OCI-LY1 (cell line): ENCODE data around the gene TBC1D8.

Experiments
- H2AFZ ChIP-seq: fragments of 200-600 bp; sonication (generic), shearing (Covaris generic); 2 replicates; pipeline ENCODE4 v1.6.0; 2014; ENCODE audit warnings: antibody characterized with exemption, mild to moderate bottlenecking, low read length
- H3F3A ChIP-seq: fragments of 200-600 bp; sonication (generic), shearing (Covaris generic); 2 replicates; pipeline ENCODE4 v1.6.0; 2014; ENCODE audit warnings: mild to moderate bottlenecking, antibody characterized with exemption, low read length, moderate library complexity; ENCODE audit not compliant: insufficient read depth
- H3K27ac ChIP-seq: fragments of 200-600 bp; sonication (generic); 2 replicates; pipeline ENCODE4 v1.5.1; 2014; ENCODE audit warnings: low read length, mixed run types, mild to moderate bottlenecking, low read depth; ENCODE audit not compliant: poor library complexity, severe bottlenecking
- H3K27me3 ChIP-seq: fragments of 200-600 bp; sonication (generic); 2 replicates; pipeline ENCODE4 v1.6.0; 2014; ENCODE audit warnings: antibody characterized with exemption, mild to moderate bottlenecking, low read length, moderate library complexity; ENCODE audit not compliant: insufficient read depth
- H3K36me3 ChIP-seq: fragments of 200-600 bp; sonication (generic); 2 replicates; pipeline ENCODE4 v1.6.1; 2014; ENCODE audit warnings: mild to moderate bottlenecking, antibody characterized with exemption, low read length, moderate library complexity, mixed read lengths; ENCODE audit not compliant: insufficient read depth
- H3K4me1 ChIP-seq: fragments of 200-600 bp; sonication (generic); 2 replicates; pipeline ENCODE4 v1.5.1; 2014; ENCODE audit warnings: mild to moderate bottlenecking, low read length, moderate library complexity; ENCODE audit not compliant: insufficient read depth, severe bottlenecking
- H3K4me2 ChIP-seq: fragments of 200-600 bp; sonication (generic), shearing (Covaris generic); 2 replicates; pipeline ENCODE4 v1.6.1; 2014; ENCODE audit warnings: low read length
- H3K4me3 ChIP-seq: fragments of 200-600 bp; sonication (generic); 2 replicates; pipeline ENCODE4 v1.5.1; 2014; ENCODE audit warnings: low read length, low read depth, mild to moderate bottlenecking, mixed read lengths; ENCODE audit not compliant: poor library complexity, severe bottlenecking
- H3K79me2 ChIP-seq: fragments of 200-600 bp; shearing (Covaris generic); 2 replicates; pipeline ENCODE4 v1.6.1; 2016; ENCODE audit warnings: mixed run types, low read length, mixed read lengths; ENCODE audit not compliant: insufficient read depth
- H3K9ac ChIP-seq: fragments of 200-600 bp; sonication (generic), shearing (Covaris generic); 2 replicates; pipeline ENCODE4 v1.6.1; 2014; ENCODE audit warnings: mild to moderate bottlenecking, low read length, mixed read lengths
- H3K9me2 ChIP-seq: fragments of 200-600 bp; sonication (generic), shearing (Covaris generic); 2 replicates; pipeline ENCODE4 v1.6.1; 2014; ENCODE audit warnings: low read depth, mild to moderate bottlenecking, low read length, mixed read lengths
- H3K9me3 ChIP-seq: fragments of 200-600 bp; shearing (Covaris generic); 2 replicates; pipeline ENCODE4 v1.6.1; 2014; ENCODE audit warnings: low read length, mixed read lengths
- H4K20me1 ChIP-seq: fragments of 200-600 bp; sonication (generic), shearing (Covaris generic); 2 replicates; pipeline ENCODE4 v1.6.0; 2016; ENCODE audit warnings: mild to moderate bottlenecking, low read length; ENCODE audit not compliant: insufficient read depth
- CTCF ChIP-seq: fragments of 200-600 bp; sonication (generic), shearing (Covaris generic); IDR thresholded peaks from 2 replicates; pipeline ENCODE4 v1.5.1; 2017; ENCODE audit warnings: mild to moderate bottlenecking, antibody characterized with exemption, low read length, moderate library complexity, mixed read lengths
- EZH2 ChIP-seq: fragments of 200-600 bp; sonication (generic), shearing (Covaris generic); IDR thresholded peaks from 2 replicates; pipeline ENCODE4 v1.8.0; 2017; ENCODE audit warnings: borderline replicate concordance, mixed run types, mild to moderate bottlenecking, antibody characterized with exemption, low read length, moderate library complexity, mixed read lengths

TBC1D8 gene

GRCh38 chr2:100997509-100998234 is 153.5 kb downstream of the TBC1D8 start:
- Histone ChIP-seq H3F3A (no peaks in the 10 kb centered on the region), H3K4me1 (peaks cover 5% of the 10 kb centered on the region), H4K20me1 (no peaks in the 10 kb centered on the region), H3K79me2 (peaks cover 6% of the 10 kb centered on the region), H2AFZ (no peak overlapping the region), H3K27ac (no peak overlapping the region), H3K4me2 (no peak overlapping the region), H3K36me3 (peaks cover 4% of the 10 kb centered on the region), H3K9me2 (no peaks in the 10 kb centered on the region), H3K9me3 (no peaks in the 10 kb centered on the region), H3K4me3 (no peak overlapping the region), H3K27me3 (no peaks in the 10 kb centered on the region), H3K9ac (no peak overlapping the region)
- TF ChIP-seq CTCF, result no peak
- no peak for TF ChIP-seq EZH2

GRCh38 chr2:100995309-100996075 is 155.7 kb downstream of the TBC1D8 start:
- Histone ChIP-seq H3K9me3 (no peaks in the 10 kb centered on the region), H3K79me2 (no peaks in the 10 kb centered on the region), H3K9me2 (no peaks in the 10 kb centered on the region), H3K36me3 (no peaks in the 10 kb centered on the region; the same call in 1 of the 2 replicates), H2AFZ (no peak overlapping the region), H4K20me1 (no peaks in the 10 kb centered on the region), H3K27ac (no peak overlapping the region), H3K4me2 (no peak overlapping the region), H3F3A (no peaks in the 10 kb centered on the region), H3K9ac (no peak overlapping the region), H3K4me1 (peaks cover 3% of the 10 kb centered on the region), H3K27me3 (no peaks in the 10 kb centered on the region), H3K4me3 (no peak overlapping the region)
- TF ChIP-seq EZH2, result no peak
- no peak for TF ChIP-seq CTCF

- TF ChIP-seq CTCF (no peak), EZH2 (no peak)
- no peak overlapping the region for H3K27ac ChIP-seq
- no peak overlapping the region for H3K9ac ChIP-seq
- no peaks in the 10 kb centered on the region for H3K9me3 ChIP-seq
- no peaks in the 10 kb centered on the region for H3K27me3 ChIP-seq
- no peaks in the 10 kb centered on the region for H3F3A ChIP-seq
- no peak overlapping the region for H2AFZ ChIP-seq
- no peak overlapping the region for H3K4me3 ChIP-seq
- no peaks in the 10 kb centered on the region for H4K20me1 ChIP-seq
- H3K4me2 ChIP-seq, result no peak overlapping the region
- no peaks in the 10 kb centered on the region for H3K9me2 ChIP-seq
- H3K36me3 ChIP-seq, result no peaks in the 10 kb centered on the region; the same call in 1 of the 2 replicates
- H3K4me1 ChIP-seq, result peaks cover 3% of the 10 kb centered on the region
- no peaks in the 10 kb centered on the region for H3K79me2 ChIP-seq
Observed at GRCh38 chr2:100993294-100993693, 157.9 kb downstream of the TBC1D8 start.
